ENCODE measurements around the gene PDE4A. TPM values are rescaled to one million over a fixed set of nuclear protein-coding genes. Genes with fewer than 3 reads are reported as not detected.

The PDE4A gene
- total and polyA plus RNA-seq, 2 of the 13 experiments (the other 11 are each of a cell fraction or from before 2014, with no cell fraction given) = 1.1 to 4.1 TPM

- TF ChIP-seq ZBTB10 (CRISPR knock-in tag; IDR thresholded peaks at IDR 0.05; ENCODE audit: borderline replicate concordance) (peak; percentile 76; the same call in 1 of the 2 replicates), TBX2 (CRISPR knock-in tag; IDR thresholded peaks at IDR 0.05; ENCODE audit: borderline replicate concordance) (0 out of 2 replicates have a peak, but pooled peaks have one; percentile 28), ZNF614 (CRISPR knock-in tag; IDR thresholded peaks at IDR 0.05; ENCODE audit: borderline replicate concordance) (no peak), KAT7 (CRISPR knock-in tag; IDR thresholded peaks at IDR 0.05; ENCODE audit: borderline replicate concordance) (no peak), ZXDC (CRISPR knock-in tag; IDR thresholded peaks at IDR 0.05) (no peak), MEIS2 (CRISPR knock-in tag; IDR thresholded peaks at IDR 0.05) (no peak), GATAD2A (CRISPR knock-in tag; IDR thresholded peaks at IDR 0.05) (0 out of 2 replicates have a peak, but pooled peaks have one; percentile 12), RBM22 (optimal IDR thresholded peaks at IDR 0.05; ENCODE audit: low read length) (no peak), ZNF687 (CRISPR knock-in tag; IDR thresholded peaks at IDR 0.05) (peak; percentile 56), NR2F6 (IDR thresholded peaks at IDR 0.05) (peak; percentile 28; the same call in 1 of the 2 replicates), NR2F6 (CRISPR knock-in tag; IDR thresholded peaks at IDR 0.05) (no peak), CCDC6 (CRISPR knock-in tag; IDR thresholded peaks at IDR 0.05) (no peak), PATZ1 (CRISPR knock-in tag; IDR thresholded peaks at IDR 0.05) (peak; percentile 69), ZNF530 (CRISPR knock-in tag; IDR thresholded peaks at IDR 0.05; ENCODE audit: low read depth) (no peak), RFX3 (CRISPR knock-in tag; IDR thresholded peaks at IDR 0.05) (no peak), ZNF816 (CRISPR knock-in tag; IDR thresholded peaks at IDR 0.05; ENCODE audit: borderline replicate concordance) (no peak), ARNT2 (CRISPR knock-in tag; IDR thresholded peaks at IDR 0.05; ENCODE audit: low read depth) (no peak), TEAD3 (CRISPR knock-in tag; optimal IDR thresholded peaks at IDR 0.05; ENCODE audit: borderline replicate concordance) (no peak), JDP2 (CRISPR knock-in tag; IDR thresholded peaks at IDR 0.05; ENCODE audit: borderline replicate concordance) (no peak), ZSCAN31 (CRISPR knock-in tag; IDR thresholded peaks at IDR 0.05; ENCODE audit: low read depth) (no peak)
These were observed 90.0 kb downstream of the PDE4A start (continued) for GRCh38 chr19:10510301-10510802.
